A673 (cell line): ENCODE results near the gene TRIM10. TPM values are rescaled to one million over a fixed set of nuclear protein-coding genes. Genes with fewer than 3 reads are reported as not detected.

Experiments used
- BruUV-seq: library from RNA; stranded (reverse); fragments of 400-500 nt; replicated peaks from 2 replicates; lab custom pipeline; 2021; lab: Mats Ljungman, UMichigan
- CTCF ChIA-PET: fragments of 300-600 bp; sonication (Branson Sonifier 250); formaldehyde crosslinking; loops from one replicate; lab custom pipeline; 2022; ENCODE audit warnings: antibody characterized with exemption; lab: Charles Lee
- POLR2A ChIA-PET: fragments of 300-600 bp; sonication (Branson Sonifier 250); formaldehyde crosslinking; loops from one replicate; lab custom pipeline; 2022; ENCODE audit warnings: antibody characterized with exemption; ENCODE audit not compliant: low non-redundant PET; lab: Charles Lee
- DNase-seq: peaks from one replicate; pipeline ENCODE4 v3.0.0-alpha.2; 2015; ENCODE audit warnings: low spot score
- H3K27ac ChIP-seq: fragments of 200-600 bp; sonication (generic); 2 replicates; pipeline ENCODE4 v1.5.1; 2016; ENCODE audit warnings: mixed run types, low read depth, mild to moderate bottlenecking, mixed read lengths, antibody characterized with exemption, low read length; ENCODE audit not compliant: poor library complexity, severe bottlenecking
- H3K27me3 ChIP-seq: fragments of 200-600 bp; sonication (generic); replicated peaks from 2 replicates; pipeline ENCODE4 v1.6.1; 2017; ENCODE audit warnings: mixed run types, low read depth, mild to moderate bottlenecking, mixed read lengths, antibody characterized with exemption, low read length; ENCODE audit not compliant: insufficient read depth, poor library complexity
- H3K36me3 ChIP-seq: fragments of 200-600 bp; sonication (generic); 2 replicates; pipeline ENCODE4 v1.6.1; 2016; ENCODE audit warnings: mixed run types, mild to moderate bottlenecking, mixed read lengths, antibody characterized with exemption, low read length; ENCODE audit not compliant: insufficient read depth, poor library complexity, severe bottlenecking
- H3K4me1 ChIP-seq: fragments of 200-600 bp; sonication (generic); 2 replicates; pipeline ENCODE4 v1.6.1; 2017; ENCODE audit warnings: mixed run types, mild to moderate bottlenecking, mixed read lengths, antibody characterized with exemption, low read length; ENCODE audit not compliant: insufficient read depth, poor library complexity, severe bottlenecking
- H3K4me3 ChIP-seq: fragments of 200-600 bp; sonication (generic); 2 replicates; pipeline ENCODE4 v1.5.1; 2016; ENCODE audit warnings: low read depth, mixed run types, mild to moderate bottlenecking, mixed read lengths, low read length; ENCODE audit not compliant: poor library complexity, severe bottlenecking
- H3K9me3 ChIP-seq: fragments of 200-600 bp; sonication (generic); 2 replicates; pipeline ENCODE4 v1.6.1; 2016; ENCODE audit warnings: mixed run types, low read depth, mild to moderate bottlenecking, mixed read lengths, antibody characterized with exemption, low read length; ENCODE audit not compliant: poor library complexity, severe bottlenecking
- CTCF ChIP-seq: fragments of 300-800, 200-600 bp; sonication (generic); conservative IDR thresholded peaks from 2 replicates; pipeline ENCODE4 v1.5.1; 2017; ENCODE audit warnings: low read depth, mild to moderate bottlenecking, antibody characterized with exemption, low read length, moderate library complexity, mixed read lengths
- EZH2 ChIP-seq: fragments of 200-600 bp; sonication (generic); IDR thresholded peaks from 2 replicates; pipeline ENCODE4 v1.6.1; 2017; ENCODE audit warnings: borderline replicate concordance, low read depth, mild to moderate bottlenecking, mixed read lengths, antibody characterized with exemption, low read length; ENCODE audit not compliant: poor library complexity, severe bottlenecking
- intact Hi-C: fragments of 100-400 bp; cut with micrococcal nuclease; formaldehyde crosslinking; loops from one replicate; pipeline ENCODE4 v1.10.0; 2022; ENCODE audit not compliant: unreplicated experiment
- total RNA-seq: library from RNA; stranded (reverse); gene quantifications from 2 replicates; pipeline ENCODE4 v1.2.3, GENCODE V29; 2021

The TRIM10 gene
- total RNA-seq, 1 experiment from 2014 or later, result not detected

DNA sequence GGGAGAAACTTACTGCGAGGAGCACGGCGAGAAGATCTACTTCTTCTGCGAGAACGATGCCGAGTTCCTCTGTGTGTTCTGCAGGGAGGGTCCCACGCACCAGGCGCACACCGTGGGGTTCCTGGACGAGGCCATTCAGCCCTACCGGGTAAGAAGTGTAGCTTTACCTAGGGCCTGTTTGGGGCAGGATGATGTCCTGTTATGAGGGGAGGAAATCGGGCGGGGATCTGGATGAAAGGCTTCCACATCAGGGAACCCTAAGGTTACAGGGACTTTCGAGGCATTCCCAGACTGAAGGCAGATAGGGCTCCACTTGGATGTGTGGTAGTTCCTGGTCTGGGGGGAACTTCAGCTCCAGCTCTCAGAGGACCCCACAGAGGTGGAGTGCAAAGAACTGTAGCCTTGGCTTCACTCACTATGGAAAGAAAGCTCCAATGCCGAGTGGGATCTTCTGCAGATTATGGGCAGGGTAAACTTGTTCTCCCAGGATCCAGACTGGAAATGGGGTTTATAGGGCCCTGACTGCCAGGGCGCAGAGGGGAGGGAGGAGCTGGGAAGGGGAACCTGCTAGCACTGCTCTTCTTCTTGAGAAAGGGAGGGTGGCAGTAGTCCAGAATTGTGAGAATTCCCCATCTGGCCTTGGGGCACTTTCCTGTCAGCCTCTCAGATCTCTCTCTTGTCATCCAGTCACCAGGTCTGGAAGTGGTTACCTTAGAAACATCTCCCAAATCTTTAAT is 3.1 kb upstream of the TRIM10 start:
- H3K4me1 ChIP-seq, result no peaks in the 10 kb centered on the region
- DNase-seq, result no peak
- H3K27ac ChIP-seq, result no peak overlapping the region
- no peak overlapping the region for H3K4me3 ChIP-seq
- POLR2A ChIA-PET, result no interaction called here
- CTCF ChIA-PET, result no interaction called here
- H3K27me3 ChIP-seq, result peaks cover 8% of the 10 kb centered on the region
- intact Hi-C loops, result no loop called here
- H3K9me3 ChIP-seq, result no peaks in the 10 kb centered on the region
- H3K36me3 ChIP-seq, result no peaks in the 10 kb centered on the region
- TF ChIP-seq CTCF (no peak), EZH2 (no peak)
- BruUV-seq, result no TSS peak

GRCh38 chr6:30163090-30163917 is 2.3 kb upstream of the TRIM10 start, which contains the start of gene TRIM15:
Gene TRIM15 (plus strand): TSS chr6:30163546. CDS start chr6:30163685, 139 bp downstream.
- BruUV-seq, result no TSS peak
- Histone ChIP-seq H3K4me1 (no peaks in the 10 kb centered on the region), H3K4me3 (no peak within 1 kb of the TSS), H3K27ac (no peak within 1 kb of the TSS), H3K9me3 (no peaks in the 10 kb centered on the region), H3K27me3 (peaks cover 8% of the 10 kb centered on the region), H3K36me3 (no peaks in the 10 kb centered on the region)
- CTCF ChIA-PET, result no interaction called here
- TF ChIP-seq EZH2 (no peak), CTCF (no peak)
- POLR2A ChIA-PET, result no interaction called here
- DNase-seq, result no peak
- intact Hi-C loops, result no loop called here

DNA sequence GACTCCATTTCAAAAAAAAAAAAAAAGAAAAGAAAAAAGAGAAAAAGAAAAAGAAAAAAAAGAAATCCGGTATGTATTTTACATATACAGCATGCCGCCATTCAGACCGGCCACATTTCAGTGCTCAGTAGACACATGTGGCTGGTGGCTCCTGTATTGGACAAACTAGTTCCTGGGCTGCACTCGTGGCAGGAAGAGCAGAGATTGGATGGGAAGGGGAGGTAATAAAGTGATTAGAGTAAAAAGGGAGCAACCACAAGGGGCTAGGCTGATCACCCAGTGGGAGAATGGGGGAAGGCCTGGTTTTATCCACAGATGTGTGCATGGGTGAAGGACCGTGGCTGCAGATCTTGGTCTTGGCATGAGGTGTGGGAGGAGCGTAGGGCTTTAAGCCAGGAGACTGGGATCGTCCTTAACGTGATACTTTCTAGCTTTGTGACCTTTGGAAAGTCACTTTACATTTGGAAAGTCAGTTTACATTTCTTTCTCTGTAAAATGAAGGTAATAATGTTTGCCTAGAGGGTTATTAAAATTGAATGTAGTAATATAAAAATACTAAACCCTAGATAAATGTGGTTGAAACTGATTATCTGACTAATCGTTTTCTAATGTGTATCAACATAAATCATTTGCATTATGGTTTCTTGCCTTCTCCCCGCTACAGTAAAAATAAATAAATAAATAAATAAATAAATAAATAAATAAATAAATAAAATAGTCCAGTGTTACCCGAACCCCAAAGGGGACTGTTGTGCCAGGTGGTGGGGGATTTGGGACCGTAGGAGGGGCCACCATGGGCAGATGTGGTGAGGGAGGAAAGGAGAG is 1.5 kb upstream of the TRIM10 start:
- H3K4me1 ChIP-seq, result no peaks in the 10 kb centered on the region
- CTCF ChIA-PET, result no interaction called here
- no peaks in the 10 kb centered on the region for H3K36me3 ChIP-seq
- no peak for DNase-seq
- intact Hi-C loops, result no loop called here
- H3K27ac ChIP-seq, result no peak overlapping the region
- TF ChIP-seq CTCF (no peak), EZH2 (no peak)
- H3K9me3 ChIP-seq, result no peaks in the 10 kb centered on the region
- BruUV-seq, result no TSS peak
- H3K27me3 ChIP-seq, result peaks cover 3% of the 10 kb centered on the region
- POLR2A ChIA-PET, result no interaction called here
- H3K4me3 ChIP-seq, result no peak overlapping the region
